Stimulated activated CD4-positive, alpha-beta T cell treated with anti-CD3 and anti-CD28 coated beads, Interleukin-15, amount 100 ng/mL, for 48 hours (primary cell): Measurements from ENCODE around the gene NDOR1.

ENCODE experiments used
- DNase-seq, 2 donors: peaks; one replicate each; pipeline ENCODE4 v3.0.0-alpha.2; 2020; ENCODE audit warnings: low read depth in 2 of 2

Gene NDOR1

DNA sequence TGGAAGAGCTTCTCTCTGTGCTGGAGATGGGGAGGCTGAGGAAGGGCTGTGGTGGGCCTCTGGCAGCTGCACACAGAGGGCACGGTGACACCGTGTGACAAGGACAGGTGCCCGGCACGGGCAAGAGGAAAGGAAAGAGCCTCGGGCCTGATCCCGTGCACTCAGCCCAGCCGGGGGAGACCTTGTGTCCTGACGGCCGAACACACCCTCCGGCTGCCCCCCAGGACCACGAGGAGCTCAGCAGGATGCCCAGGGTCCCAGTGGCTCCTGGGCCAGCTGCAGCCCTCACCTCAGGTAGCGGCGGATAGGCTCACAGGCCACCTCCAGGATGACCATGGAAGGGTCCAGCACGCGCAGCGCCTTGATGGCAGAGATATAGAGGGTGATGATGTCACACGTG, 22.7 kb upstream of the NDOR1 start:
- no peak for DNase-seq

DNA sequence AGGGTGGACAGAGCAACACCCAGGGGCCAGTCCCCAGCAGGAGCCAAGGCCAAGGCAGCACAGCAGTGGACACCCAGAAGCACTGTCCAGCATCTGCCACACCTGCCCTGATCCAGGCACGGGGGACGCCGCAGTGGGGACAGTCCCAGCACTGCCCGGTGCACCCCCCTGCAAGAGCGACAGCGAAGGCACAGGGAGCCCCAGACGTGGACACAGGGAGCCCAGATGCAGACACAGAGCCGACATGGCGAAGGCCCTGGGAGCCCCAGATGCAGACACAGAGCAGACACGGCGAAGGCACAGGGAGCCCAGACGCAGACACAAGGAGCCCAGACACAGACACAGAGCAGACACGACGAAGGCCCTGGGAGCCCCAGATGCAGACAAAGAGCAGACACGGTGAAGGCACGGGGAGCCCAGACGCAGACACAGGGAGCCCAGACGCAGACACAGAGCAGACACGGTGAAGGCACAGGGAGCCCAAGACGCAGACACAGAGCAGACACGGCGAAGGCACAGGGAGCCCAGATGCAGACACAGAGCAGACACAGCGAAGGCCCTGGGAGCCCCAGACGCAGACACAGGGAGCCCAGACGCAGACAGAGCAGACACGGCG, 21.4 kb upstream of the NDOR1 start:
- DNase-seq: no peak

DNA sequence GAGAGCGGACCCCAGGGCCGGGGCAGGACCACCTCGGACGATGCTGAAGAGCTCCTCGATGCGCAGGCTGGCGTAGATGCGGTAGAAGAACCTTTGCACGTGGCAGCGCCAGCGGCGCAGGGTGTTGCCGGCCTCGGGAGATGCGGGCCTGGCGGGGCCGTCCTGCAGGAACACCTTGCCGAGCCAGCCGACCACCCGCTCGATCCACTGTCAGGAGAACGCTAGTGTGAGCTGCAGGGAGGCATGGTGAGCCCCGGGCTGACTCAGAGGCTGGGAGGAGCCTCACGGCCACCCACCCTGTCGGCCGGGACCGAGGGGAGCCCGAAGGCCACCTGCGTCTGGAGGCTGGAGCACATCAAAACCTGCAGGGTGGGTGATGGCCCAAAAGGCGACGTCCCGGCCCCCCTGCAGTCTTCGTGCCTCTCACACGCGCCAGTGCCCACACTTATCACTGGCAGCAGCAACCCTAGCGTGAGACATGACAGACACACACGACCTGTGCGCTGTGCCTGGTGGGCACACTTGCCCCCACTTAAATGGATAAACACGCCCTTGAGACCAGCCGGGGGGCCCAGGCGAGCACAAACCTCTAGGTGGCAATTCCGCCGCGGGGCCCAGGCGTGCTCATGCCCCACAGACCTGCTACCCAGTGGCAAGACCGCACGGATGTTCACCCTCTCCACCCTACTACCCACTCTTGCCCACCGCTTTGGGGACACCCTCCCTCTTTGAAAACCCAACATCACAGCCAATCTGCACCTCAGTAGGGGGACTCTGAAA, 20.4 kb upstream of the NDOR1 start:
- DNase-seq: no peak

DNA sequence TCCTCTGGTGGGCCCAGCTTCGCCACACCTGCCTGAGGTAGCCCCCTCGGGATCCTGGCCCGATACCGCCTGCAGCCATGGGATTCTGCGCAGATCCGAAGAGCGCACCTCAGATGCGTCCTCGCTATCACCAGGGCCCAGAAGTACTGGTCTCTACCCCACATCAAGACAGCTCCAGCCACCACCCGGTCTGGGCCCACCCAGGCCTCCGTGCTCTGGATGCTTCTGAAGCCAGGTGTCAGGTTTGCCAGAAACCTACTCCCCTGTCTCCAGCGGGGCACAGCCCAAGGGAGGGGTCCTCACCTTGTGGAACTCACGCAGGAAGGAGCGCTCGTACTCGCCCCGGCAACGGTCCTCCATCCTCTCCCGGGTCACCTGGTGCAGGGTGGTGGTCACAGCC, 19.6 kb upstream of the NDOR1 start:
- no peak for DNase-seq

DNA sequence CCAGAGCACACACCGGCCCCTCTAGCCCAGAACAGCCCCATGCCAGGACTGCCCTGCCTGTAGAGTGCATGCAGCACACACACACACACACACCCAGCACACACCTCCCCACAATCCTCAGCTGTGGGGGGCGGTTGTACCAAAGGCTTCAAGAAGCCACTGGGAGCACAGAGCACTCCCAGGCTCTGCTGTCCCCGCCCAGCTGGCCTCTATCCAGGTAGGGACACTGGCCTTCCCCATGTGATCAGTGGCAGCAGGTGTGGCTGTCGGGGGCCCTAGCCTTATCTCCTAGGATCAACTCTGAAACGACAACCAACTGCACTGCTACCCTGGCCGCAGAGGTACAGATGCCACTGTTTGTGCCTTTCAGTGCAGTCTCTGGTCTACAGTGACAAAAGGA, 19.1 kb upstream of the NDOR1 start:
- no peak for DNase-seq

DNA sequence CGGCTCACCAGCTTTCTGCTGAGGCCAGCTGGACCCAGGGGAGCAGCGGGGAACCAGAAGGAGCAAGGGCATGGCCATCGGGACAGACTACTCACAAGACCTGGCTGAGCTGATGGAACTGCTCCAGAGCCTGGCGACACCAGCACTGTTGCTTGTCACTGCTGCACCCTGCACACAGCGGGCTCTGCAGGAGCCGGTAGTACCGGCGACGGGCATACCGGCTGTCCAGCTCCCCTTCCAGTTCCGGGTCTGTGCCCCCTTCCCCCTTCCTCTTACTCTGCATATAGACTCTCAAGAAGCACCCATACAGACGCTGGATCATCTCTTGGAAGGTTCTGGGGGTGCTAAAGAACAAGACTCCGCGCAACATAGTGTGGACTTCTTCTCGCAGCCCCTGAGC, 18.1 kb upstream of the NDOR1 start:
- no peak for DNase-seq

DNA sequence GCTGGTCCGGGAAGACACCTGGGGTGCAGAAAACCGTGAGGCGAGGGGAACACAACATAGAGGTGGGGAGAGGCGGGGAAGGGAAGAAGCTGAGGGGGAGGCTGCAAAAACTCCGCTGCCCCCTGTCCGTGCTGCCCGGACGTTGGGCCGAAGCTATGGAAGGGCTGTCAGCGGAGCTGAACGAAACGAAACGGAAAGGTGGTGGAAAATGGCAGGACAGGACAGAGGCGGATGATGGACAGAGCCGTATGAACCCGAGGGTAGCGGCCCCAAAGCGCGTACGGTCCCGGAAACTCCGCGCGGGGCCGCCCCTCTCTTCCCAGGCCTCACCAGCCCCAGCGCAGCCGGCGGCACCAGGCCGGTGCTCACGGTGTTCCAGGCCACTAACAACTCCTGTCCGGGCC, 17.4 kb upstream of the NDOR1 start:
- no peak for DNase-seq

DNA sequence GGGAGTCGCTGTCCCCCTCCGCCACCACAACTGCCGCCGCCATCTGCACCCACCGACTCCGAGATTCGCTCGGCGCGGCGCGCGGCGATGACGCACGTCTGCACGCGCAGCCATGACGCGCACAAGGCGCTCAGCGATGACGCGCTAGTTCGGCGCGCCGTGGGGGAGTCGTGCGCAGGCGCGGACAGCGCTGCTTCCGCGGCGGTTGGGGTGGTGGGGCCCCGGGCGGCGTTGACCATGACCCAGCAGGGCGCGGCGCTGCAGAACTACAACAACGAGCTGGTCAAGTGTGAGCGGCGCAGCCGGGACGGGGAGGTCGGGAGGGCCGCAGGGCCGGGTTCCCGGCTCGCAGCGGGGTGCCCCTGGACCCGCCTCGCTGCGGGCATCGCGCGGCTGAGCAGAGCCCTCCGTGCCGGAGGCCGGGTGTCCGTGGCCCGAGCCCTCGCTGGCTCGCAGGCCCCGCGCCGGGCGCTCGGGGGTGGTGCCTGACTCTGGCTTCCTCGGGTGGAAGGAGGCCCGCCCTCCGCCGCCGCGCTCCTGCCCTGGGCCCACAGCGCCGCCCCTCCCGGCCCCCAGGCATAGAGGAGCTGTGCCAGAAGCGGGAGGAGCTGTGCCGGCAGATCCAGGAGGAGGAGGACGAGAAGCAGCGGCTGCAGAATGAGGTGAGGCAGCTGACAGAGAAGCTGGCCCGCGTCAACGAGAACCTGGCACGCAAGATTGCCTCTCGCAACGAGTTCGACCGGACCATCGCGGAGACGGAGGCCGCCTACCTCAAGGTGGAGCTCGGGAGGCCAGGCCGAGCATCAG, 16.8 kb upstream of the NDOR1 start, which contains the start of the genes ANAPC2 and SSNA1:
Gene ANAPC2 (minus strand): TSS at position 71 of the 807 bp plus-strand sequence. CDS start 28 bp downstream, at position 43.
Gene SSNA1 (plus strand): TSS at position 187 of the 807 bp plus-strand sequence. CDS start 51 bp downstream, at position 238.
- DNase-seq: peak; percentile 79 to 88

DNA sequence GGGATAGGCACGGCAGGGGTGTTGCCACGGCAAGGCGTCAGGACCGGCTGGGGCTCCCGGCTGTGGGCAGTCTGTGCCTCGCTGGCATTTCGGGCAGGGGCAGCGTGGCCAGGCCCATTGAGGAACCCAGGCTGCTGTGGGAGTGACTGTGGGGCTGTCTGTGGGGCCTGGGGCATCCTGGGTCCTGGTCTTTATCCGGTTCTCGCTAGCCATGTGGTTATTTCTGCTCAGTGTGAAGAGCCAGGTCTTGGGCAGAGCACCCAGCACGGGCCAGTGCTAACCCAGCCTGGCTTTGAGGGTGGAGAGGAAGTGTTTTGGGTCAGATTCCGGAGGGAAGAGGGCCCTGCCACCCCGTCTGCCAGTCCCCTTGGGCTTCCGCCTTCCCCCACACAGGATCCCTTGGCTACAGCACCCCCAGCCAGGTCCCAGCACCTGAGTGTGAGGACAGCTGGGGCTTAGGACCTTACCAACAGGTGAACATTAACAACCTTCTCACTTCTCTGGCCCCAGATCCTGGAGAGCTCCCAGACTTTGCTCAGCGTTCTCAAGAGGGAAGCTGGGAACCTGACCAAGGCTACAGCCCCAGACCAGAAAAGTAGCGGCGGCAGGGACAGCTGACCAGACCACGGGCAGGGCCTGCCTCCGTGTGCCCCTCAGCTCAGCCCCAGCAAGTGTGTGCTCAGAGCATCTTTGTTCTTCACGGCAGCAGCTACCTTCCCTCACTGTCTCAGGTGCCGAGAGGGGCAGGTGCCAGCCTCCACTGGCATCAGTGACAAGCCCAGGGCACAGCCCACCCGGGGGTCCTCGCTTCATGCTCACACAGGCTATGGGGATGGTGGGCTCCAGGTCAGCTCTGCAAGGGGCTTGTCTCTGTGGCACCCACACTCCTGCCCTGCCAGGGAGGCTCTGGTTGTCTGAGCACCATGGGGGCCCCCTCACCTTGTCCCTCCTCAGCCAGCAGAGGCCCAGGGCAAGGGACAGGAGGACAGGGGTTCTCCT, 15.9 kb upstream of the NDOR1 start:
- DNase-seq: no peak

DNA sequence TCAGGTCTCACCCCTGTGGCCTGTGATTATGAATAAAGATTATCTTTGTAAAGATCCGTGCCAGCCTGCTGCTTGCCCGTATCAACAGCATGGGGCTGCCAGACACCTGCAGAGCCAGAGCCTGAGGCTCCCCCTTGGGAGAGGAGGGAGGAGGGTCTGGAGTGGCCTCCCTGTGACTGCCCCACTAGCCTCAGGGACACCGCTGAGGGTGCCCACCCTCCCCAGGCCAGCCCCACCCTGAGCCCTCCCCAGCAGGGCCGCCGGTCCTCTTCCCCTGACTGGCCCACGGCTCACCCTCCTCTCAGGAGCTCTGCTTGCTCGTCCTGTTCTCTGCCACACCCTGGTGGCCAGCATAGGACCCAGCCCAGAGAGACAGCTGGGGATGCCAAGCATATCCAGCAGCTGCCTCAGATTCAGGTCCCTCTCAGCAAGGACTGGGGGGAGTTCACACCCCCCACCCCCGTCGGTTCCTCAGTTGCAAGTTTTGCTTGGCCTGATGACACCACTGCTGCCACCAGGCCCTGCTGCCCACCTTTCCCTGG, 15.1 kb upstream of the NDOR1 start:
- DNase-seq: no peak

DNA sequence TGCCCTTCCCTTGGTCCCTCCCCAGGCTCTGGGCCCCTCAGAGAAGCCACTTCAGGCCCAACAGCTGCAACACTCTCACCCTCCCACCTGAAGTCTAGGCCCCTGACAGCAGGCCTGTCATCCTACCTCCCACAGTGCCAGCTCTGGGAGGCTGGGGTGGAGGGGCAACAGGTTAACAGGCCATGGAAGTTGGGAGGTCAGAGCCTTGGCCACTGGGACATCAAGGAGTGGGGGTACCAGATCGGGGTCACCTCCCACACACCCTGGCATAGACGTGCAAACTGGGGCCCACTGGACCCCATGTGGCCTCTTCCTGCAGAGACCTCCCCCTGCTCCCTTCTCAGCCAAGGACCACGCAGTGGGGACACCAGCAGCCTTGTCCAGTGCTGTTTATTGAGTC, 14.3 kb upstream of the NDOR1 start:
- DNase-seq: no peak

DNA sequence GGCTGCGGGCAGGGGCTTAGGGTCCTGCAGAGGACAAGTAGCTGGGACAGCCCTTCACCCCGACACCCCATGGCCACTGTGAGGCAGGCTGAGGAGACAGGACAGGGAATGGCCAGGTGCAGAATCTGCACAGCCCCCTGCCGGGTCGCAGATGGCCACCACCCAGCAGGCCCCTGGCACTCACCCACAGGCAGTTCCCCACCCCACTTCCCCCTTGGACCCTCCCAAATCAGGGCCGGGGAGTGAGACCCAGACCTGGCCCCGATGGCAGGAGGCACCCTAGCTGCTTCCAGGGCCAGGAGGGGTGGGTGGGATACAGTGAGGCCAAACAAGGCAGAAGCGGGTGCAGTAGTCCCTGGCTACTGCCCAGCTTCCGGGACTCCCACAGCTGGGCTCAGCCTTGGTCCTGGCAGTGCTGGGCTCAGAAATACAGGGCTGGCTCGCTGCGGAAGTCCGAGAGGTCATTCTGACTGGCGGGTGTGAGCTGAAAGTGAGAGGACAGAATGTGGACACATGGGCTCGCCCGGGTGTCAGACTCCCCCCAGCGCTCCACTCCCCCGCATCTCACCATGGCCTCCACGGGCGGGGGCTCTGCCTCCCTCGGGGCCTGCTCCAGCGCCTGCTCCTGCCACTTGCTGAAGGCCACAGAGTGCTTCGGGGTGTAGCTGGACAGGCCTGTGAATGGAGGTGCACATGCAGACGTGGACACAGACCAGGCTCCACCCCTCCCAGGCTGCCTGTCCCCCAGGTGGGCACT, 13.6 kb upstream of the NDOR1 start:
- DNase-seq: no peak

DNA sequence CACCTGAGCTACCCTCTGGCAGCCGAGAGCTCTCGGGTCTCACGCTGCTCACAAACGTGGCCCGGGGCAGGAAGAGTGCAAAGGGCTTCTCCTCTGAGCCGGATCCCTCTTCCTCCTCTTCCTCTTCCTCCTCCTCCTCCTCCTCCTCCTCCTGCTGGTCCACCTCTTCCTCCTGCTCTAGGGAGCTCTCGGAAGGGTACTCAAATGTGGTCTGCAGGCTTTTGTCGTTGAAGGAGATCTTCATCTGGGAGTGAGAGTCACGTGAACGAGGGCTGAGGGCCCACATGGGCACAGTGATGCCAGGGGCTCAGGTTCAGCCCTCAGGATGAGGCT, 13.1 kb upstream of the NDOR1 start:
- DNase-seq: no peak

DNA sequence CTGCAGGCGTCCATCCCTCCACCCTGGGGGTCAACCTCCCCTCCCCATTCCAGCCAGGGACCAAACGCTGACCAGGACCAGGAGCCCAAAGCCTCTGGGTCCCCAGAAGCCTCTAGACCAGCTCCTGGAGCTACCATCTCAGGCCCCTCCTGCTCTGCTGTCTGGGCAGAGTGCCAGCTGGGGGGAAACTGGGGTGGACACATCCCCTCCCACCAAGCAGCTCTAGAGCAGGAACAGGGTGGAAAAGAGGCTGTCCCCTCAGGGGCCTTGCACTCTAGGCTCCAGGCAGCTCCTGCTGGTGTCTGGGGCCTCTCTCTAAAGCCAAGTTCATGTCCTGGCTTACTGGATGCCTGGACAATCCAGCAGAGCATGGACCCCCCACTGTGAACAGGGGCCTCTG, 12.6 kb upstream of the NDOR1 start:
- no peak for DNase-seq

DNA sequence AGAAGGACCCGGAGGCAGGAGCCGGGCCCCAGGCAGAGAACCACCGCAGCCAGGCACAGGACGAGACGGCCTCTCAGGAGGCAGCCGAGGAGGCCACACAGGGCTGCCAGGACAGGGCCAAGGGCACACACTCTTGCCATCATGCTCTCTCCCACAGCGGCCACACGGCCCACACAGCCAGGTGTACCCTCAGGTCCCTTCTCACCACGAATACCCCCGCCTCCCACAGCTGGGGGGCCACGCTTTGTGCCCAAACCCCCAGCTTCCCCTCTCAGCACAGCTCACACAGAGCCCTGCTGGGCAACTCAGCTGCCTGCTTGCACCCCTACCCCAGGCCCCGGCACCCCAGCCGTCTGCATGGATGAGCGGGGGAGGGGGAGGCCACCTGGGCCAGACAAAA, 11.7 kb upstream of the NDOR1 start:
- DNase-seq: no peak

DNA sequence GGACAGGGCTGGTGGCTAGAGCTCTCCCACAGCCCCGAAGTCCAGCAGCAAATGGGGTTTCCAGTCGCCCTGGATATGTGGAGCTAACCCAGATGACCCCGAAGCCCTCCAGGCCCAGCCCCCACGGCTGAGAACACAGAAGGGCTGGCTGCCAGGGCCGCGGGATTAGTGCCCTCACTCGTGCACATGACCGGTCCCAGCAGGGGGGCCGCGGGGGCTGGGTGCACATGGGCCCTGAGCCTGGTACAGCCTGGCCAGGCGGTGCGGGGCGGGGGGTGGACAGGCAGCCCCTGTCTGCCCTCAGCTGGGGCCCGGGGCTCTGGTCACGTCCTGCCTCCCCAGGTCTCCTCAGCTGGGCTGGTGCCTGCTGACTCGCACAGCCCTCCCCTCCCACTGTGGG, 11.1 kb upstream of the NDOR1 start:
- no peak for DNase-seq

DNA sequence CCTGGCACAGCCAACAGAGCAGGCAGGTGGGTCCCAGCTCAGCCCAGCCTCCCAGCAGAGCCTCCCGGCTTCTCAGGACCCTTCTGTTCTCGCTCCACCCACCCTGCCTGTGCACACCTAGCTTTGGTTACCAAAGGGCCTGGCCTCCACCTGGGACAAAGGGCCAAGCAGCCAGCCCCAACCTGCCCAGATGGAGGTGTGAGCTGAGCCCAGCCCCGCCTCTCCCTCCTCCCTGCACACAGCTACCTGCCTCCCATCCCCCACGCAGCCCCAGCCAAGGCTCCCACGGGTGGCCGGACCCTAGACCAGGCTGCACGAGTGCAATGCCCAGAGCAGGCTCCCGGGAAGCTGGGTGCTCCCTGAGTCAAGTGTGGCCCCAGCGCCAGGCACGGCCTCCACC, 10.6 kb upstream of the NDOR1 start:
- no peak for DNase-seq

DNA sequence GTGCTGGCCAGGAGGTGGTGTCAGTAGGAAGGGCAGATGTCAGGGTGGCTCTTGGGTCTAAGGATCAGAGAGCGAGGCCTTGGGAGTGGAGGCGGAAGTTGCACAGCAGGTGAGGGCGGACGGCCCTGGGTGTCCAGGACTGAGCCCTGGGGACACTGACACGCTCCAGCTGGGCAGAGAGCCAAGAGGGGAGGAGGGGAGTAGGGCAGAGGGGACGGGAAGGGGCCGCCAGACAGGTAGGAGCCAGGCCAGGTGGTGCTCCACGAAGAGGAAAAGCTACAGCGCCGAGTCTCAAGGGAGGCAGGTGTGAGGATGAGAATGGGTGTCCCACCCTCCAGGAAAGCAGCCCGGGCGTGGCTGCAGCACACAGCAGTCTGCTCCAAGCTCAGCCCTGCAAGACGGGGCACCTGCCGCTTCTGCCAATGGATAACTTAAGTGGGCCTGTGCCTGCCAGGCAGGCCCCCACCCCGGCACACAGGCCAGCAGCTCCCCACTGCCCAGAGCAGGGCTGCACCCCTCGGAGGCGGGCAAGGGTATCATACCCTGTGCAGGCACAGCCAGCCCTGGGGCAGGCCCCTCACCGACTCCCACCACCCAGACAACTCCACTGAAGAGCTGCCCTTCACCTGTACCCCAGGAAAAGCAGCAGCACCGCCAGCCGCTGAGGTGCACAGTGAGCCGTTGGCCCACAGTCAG, 9.8 kb upstream of the NDOR1 start:
- DNase-seq: no peak

DNA sequence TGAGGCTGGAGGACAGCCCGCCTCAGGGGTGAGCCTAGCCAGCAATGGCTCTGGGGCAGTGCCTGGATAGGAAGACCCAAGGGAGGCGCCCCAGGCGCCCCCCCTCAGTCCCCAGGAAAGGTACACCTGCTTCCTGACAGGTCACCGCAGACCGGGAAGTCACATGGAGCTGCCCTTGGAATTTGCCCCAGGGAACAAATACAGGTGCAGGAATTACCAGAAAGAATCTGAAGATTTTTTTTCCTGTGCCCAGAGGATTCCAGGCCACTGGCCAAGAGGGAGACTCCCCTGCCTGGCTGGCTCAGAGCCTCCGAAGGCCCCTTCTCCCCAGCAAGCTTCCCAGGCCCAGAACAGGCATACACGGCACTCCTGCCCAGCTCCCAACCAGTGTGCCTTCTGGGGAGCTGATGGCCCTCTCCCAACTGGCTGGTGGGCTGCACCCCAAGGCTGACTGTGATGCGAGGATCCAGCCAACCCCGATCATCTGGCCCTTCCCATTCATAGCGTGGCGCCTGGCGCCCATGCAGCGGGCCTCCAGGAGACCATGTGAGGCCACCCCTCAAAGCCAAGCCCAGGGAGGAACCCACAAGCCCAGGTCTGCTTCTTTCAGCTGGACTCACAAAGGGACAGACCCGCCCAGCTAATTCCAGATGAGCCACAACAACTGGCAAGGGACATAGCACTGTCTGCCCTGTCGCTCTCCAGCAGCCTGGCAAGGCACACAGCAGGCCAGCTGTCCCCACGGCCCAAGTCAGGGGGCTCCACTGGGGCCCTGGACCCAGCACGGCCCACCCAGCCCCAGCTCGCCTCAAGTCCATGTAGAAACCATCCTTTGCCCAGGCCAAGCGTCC, 7.2 kb upstream of the NDOR1 start:
- no peak for DNase-seq
